HG03135 (cell line): ENCODE measurements around the gene UBE2J2.
A peak's percentile ranks its signal among the peaks of the same experiment; 100 is the strongest.

Source experiments
- ATAC-seq: cut with Tn5 transposase; IDR thresholded peaks from one replicate; pipeline ENCODE4 v1.9.1; 2021; ENCODE audit warnings: mild to moderate bottlenecking, moderate library complexity; ENCODE audit not compliant: unreplicated experiment

Gene UBE2J2

DNA sequence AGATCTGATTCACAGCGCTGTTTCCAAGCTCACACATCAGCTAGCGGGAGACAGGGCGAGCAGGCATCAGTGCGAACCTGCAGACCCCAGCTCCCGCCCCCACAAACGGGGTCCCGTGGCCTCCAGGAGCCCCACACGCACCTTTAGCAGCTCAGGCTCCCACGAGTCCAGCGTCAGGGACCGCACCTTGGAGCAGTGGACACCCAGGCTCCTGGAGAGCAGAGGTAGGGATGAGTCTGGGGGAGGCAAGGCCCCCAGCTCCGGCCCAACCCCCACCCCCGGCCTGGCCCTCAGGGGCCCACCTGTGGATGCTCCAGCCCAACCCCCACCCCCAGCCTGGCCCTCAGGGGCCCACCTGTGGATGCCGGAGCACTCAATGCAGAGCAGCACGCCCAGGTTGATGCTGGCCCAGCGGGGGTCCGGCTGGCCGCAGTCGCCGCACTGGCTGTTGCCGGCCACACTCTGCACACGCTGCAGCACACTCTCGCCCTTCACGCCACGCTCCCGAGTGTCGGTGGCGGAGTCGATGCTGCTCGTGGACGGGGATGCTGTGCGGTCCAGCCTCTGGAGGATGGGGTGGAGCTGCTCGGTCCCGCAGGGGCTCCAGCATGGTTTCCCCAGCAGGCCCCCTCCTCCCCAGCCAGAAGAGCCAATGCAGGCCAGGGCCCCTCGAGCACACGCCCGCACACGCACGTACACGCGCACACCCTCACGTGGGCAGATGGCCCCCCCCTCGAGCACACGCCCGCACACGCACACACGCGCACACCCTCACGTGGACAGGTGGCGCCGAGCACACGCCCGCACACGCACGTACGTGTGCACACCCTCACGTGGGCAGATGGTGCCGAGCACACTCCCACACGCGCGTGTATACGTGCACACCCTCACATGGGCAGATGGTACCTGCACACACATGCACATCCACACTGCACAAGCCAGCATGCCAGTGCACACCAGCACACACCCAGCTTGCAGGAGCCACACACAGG, 22.7 kb upstream of the UBE2J2 start:
- no peak for ATAC-seq

DNA sequence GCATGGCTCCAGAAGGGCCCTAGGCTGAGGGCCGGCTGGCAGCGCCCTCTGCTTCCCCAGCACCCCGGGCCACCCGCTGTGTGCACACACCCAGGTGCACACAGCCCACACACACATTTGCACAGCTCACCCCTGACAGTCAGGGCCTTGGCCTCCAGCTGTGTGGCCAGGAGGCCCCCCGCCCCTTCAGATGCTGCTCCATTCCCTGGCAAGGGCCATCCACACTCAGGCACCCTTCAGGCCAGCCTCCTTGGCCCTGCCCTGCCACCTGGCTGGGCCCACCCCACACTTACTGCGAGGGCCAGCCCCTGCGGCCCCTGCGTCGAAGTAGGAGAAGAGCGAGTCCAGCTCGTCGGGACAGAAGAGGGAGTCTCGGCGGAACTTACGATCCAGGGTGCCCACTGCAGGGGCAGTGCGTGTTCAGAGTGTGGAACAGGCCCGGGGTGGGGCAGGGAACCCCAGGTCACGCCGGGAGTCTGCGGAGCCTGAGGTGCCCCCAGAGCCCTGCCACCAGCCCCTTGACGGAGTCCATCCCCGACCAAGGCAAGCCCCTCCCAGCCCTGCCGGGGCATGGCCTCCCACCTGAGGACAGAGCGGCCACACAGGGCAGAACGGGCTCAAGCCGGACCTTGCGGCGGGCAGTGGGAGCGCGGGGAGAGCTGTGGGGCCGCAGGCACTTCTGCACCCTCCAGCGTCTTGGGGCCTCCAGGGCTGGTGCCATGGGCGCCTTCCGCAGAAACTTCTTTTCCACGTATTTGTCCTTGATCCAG, 21.7 kb upstream of the UBE2J2 start:
- ATAC-seq = no peak

DNA sequence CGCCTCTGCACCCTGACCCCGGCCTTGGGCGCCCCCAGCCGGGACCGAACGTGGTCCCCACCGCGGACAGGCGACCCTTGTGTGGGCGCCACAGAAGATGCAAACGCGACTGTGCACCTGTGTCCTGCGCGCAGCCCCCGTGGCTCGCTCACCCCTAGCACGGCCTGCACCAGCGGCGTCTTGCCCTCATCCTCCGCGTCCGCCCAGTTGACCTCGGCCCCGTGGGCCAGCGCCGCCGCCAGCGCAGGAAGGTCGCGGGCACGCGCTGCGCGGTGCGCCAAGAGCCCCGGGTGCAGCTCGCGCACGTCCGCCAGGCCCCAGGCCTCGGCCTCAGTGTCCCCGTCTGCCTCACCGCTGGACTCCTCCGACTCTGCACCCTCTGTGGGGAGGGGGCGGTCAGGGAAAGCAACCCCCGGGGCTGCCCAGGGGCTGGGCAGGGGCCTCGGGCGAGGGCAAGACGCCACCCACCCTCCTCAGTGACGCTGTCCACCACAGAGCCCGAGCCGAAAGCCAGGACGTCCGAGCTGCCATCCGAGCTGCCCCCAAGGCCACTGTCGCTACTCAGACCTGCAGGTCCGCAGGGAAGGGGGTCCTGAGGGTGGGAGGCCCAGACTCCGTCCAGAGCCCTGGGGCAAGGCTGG, 20.7 kb upstream of the UBE2J2 start:
- no peak for ATAC-seq

DNA sequence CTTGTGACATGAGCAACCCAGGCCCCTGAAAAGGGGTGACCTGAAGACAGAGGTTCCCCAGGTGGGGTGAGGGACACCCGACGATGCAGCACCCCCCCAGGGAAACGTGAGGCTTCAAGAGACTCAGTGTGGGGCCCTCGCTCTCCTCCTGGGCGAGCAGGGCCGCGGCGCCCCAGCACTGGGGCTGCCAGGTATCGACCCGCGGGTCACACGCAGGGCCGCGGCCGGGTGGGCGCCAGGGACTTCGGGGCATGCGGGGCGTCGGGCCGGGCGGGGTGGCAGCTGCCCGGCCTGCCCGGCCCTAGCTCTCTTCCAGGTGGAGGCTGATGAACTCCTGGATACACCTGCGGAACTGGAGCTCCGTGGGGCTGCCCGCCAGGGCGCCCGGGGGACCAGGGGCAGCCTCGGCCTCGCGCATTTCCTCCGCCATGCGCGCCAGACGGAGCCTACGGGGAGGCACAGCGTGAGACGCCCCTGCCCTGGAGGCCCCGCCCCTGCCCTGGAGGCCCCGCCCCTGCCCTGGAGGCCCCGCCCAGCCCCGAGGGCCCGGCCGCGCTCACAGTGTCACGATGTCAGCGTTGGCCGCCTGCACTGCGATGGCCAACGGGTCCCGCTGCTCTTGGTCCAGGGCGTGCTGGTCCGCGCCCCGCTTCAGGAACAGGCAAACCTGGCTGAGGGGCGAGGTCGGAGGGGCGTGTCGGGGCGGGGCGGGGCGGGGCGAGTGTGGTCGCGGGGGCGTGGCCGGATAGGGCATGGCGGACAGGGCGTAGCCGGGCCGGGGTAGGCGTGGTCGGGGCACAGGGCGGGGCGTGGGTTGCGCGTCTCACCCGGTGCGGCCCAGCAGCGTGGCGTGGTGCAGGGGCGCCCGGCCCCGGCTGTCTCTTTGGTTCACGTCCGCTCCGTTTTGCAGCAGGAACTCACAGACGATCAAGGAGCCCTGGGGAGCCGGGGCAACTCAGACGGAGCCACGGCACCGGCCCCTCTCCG, 19.9 kb upstream of the UBE2J2 start:
- ATAC-seq = no peak

DNA sequence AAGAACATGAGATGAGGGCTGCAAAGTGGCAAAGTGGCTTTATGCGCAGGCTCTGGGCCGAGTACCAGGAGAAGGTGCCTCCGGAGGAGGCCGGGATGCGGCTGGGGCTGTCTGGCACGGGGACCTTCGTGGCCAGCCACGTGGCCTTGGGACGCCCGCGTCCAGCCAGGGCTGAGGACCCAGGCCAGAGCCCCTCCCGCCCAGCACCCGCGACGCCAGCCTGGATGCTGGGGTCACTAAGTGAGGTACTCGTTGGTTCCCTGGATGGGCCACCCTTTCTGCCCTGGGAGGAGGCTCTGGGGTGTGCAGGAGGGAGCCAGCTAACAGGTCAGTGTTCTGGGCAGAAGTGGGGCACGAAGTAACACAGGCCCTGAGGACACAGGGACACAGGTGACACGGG, 19.2 kb upstream of the UBE2J2 start:
- ATAC-seq = no peak

DNA sequence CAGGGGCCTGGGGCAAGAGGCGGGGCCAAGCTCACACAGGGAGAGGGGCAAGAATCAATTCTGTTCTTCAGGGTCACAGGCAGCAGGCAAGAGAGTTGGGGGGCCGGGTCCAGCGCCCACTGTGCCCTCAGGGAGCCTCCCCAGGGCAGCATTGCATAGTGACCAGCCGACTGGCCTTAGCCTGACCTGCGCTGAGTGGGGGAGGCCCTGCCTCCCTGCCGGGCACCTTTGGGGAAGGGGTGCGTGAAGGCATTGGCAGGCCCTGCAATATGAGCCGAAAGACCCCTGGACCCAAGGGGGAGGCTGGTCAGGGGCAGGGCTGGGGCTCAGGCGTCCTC, 18.8 kb upstream of the UBE2J2 start:
- ATAC-seq = no peak

DNA sequence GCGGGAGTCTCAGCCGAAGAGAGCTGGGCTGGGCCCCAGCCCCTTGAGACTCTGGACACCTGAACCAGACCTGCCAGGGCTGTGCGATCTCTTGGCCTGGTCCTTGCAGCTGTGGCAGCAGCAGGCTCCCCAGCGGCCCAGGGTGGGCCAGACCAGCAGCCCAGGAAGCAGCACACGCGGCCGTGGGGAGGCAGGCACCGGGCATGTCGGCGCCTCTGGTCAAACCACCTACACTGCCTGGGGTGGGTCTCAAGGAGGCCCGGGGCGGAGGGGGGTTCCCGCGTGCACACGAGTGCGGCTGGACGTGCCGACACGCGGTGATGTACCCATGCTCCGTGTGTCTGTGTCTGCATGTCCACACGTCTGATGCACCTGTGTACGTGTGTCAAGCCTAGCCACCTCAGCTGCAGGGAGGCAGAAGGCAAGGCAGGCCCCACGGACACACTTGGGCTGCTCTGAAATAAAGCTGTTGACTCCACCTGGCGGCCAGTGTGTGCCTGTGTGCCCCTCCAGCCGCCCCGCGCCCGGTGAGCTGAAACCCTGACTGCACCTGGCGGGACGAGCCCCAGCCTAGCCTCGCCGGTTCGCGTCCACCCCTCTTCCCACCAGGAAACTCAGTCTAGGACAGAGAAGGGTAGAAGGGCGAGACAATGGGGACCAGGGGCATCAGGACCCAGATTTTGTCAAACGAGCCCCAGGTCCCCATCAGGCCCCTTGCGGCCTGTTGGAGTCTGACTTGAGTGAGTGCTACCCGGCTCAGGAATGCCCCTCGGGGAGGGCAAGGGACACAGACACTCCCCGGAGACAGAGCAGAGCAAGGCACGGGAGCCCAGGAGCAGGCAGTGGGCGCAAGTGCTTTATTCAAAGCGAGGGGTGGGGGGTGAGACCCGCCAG, 18.1 kb upstream of the UBE2J2 start:
- ATAC-seq = peak; percentile 47

DNA sequence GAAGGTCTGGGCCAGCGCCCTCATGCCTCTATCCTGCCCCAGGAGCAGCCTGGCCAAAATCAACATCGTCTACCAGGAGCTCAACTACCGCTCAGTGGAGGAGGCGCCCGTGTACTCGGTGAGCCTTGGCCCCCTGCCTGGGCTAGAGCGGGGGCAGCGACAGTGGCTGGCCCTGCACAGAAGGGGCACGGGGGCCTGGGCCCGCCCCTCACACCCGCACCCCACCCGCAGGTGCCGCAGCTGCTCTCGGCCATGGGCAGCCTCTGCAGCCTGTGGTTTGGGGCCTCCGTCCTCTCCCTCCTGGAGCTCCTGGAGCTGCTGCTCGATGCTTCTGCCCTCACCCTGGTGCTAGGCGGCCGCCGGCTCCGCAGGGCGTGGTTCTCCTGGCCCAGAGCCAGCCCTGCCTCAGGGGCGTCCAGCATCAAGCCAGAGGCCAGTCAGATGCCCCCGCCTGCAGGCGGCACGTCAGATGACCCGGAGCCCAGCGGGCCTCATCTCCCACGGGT, 17.4 kb upstream of the UBE2J2 start:
- no peak for ATAC-seq

DNA sequence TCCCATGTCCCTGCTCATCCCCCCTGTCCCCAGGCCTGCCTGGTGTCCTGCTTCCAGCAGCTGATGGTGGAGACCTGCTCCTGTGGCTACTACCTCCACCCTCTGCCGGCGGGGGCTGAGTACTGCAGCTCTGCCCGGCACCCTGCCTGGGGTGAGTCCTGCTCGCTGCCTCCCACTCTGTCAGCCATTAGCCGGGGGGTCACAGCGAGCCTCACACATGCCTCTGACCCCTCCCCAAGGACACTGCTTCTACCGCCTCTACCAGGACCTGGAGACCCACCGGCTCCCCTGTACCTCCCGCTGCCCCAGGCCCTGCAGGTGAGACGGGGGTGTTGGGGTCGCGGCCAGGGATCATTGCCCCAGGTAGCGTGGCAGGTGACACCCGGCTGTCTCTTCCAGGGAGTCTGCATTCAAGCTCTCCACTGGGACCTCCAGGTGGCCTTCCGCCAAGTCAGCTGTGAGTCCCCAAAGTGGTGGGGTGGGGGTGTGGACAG, 16.6 kb upstream of the UBE2J2 start:
- ATAC-seq = no peak

DNA sequence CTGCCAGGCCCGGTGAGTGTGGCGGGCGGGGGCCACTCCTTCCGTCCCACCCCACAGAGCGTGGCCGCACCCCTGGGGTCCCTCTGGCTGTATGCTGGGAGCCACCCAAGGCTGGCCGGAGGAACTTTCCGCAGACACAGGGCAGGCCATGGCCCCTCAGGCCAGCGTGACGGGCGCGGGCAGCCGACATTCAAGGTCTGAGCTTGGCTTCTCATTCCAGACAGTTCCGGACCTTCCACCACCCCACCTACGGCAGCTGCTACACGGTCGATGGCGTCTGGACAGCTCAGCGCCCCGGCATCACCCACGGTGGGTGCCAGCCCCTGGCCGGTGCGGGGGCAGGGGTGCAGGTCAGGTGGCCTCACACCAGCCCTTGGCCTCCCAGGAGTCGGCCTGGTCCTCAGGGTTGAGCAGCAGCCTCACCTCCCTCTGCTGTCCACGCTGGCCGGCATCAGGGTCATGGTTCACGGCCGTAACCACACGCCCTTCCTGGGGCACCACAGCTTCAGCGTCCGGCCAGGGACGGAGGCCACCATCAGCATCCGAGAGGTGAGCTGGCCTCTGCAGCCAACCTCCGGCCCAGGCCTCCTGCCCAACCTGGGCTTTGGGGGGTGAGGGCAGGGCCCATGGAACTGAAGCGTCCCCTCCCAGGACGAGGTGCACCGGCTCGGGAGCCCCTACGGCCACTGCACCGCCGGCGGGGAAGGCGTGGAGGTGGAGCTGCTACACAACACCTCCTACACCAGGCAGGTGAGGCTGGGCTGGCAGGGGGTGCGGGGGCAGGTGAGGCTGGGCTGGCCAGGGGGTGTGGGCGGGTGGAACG, 13.8 kb upstream of the UBE2J2 start:
- ATAC-seq = no peak

DNA sequence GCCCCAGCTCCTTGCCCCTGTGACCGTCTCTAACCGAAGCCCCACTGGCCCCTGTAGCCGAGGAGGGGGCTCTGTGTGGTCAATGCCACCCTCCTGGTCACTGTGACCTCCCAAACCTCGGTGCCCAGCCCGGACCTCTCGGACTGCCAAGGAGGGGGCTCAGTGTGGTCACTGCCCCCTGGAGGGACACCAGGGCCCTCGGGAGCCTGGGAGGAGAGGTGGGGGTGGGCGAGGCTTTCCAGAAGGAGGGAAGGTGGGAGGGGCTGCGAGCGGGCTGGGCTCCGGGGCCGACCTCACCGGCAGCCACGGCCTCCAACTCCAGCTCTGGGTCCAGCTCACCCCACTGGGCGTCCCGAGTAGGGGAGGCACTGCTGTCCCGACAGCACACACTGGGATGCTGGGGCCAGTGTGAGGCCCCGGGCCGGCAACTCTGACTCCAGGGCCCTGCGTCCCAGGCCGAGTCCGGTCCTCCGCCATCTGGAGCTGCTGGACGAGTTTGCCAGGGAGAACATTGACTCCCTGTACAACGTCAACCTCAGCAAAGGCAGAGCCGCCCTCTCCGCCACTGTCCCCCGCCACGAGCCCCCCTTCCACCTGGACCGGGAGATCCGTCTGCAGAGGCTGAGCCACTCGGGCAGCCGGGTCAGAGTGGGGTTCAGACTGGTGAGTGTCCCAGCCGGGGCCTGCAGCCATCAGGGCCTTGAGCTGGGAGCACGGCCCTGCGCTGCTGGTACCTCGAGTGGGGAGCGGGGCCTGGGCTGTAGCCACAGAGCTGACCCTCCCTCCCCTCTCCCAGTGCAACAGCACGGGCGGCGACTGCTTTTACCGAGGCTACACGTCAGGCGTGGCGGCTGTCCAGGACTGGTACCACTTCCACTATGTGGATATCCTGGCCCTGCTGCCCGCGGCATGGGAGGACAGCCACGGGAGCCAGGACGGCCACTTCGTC, 12.9 kb upstream of the UBE2J2 start:
- no peak for ATAC-seq

DNA sequence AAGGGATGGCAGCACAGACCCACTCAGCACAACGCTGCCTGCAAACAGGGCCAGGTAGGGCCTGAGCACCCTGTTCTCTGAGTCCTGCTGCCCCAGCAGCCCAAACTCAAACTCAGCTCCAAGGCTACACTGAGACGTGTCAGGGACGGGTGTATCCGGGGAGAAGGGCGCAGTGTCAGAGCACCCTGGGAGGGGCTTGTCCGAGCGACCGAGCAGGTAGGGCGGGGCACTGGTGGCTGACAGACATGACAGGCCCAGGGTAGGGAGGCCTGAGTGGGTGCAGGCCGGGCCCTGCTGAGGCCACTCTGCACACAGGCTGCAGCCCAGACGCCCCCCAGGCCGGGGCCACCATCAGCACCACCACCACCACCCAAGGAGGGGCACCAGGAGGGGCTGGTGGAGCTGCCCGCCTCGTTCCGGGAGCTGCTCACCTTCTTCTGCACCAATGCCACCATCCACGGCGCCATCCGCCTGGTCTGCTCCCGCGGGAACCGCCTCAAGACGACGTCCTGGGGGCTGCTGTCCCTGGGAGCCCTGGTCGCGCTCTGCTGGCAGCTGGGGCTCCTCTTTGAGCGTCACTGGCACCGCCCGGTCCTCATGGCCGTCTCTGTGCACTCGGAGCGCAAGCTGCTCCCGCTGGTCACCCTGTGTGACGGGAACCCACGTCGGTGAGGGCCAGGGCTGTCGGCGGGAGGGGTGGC, 12.1 kb upstream of the UBE2J2 start:
- ATAC-seq = no peak

DNA sequence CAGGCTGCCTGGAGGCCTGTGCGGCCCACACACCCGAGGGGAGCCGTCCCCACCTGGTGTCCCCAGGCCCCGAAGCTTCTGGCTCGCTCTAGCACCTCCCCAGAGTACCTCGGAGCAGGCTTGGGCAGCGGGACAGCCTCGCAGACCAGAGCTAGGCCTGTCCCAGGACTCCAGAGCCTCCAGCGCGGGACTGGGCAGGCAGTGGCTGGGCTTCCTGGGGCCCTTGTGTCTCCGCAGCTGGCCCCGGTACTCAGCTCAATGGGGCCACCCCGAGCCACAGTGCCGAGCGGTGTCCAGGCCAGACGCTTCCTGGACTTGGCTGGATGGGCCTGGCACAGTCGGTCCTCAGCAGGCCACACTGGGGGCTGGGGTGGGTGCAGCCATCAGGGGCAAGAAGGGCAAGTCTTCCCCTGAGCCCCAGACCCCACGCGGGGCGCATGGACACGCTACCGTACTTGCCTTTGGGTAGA, 11.5 kb upstream of the UBE2J2 start:
- ATAC-seq = no peak

DNA sequence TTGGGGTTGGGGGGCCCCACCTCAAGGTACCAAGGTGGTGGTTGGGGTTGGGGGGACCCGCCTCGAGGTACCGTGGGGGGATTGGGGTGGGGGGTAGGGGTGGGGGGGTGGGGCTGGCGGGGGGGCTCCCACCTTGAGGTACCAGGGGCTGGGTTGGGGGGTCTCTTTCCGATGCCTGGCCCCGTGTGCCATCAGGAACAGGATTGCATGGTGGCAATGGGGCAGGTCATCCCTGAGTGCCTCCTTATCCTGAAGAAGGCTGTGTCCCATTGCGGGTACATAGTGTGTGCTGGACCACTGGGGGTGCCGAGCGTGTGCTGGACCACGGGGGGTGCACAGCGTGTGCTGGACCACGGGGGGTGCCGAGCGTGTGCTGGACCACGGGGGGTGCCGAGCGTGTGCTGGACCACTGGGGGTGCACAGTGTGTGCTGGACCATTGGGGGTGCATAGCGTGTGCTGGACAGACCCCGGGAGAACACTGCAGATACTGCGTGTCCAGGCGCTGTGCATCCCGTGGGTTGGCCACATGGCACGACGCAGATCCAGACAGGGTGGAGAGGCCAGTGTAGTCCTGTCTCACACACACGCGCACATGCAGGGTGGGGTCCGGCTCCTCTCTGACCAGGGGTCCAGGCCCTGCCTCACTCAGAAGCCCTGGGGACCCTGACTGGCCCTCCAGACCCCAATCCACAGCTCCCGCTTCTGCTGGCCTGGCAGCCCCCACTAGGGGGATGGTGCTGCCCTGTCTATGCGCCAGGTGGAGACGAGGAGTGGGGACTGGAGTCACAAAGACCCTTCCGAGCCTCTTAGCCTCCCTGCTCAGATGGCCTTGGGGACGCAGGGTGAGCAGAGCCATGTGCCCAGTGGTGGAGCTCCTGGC, 10.8 kb upstream of the UBE2J2 start:
- no peak for ATAC-seq

DNA sequence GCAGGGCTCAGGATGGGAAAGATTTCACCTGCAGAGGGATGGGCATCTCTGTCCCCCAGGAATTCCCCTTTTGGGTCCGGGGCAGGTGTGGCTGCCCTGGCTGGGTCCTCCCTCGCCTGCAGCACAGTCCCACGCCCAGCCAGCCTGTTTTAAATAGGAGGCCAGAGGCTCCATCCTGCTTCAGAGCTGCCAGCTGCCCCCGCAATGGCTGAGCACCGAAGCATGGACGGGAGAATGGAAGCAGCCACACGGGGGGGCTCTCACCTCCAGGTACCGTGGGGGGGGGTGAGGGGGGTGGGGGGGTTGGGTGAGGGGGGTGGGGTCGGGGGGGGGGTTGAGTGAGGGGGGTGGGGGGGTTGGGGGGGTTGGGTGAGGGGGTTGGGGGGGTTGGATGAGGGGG, 10.2 kb upstream of the UBE2J2 start:
- no peak for ATAC-seq
